ENCODE data around the gene HECTD1.

- TF ChIP-seq, protein P1, sequence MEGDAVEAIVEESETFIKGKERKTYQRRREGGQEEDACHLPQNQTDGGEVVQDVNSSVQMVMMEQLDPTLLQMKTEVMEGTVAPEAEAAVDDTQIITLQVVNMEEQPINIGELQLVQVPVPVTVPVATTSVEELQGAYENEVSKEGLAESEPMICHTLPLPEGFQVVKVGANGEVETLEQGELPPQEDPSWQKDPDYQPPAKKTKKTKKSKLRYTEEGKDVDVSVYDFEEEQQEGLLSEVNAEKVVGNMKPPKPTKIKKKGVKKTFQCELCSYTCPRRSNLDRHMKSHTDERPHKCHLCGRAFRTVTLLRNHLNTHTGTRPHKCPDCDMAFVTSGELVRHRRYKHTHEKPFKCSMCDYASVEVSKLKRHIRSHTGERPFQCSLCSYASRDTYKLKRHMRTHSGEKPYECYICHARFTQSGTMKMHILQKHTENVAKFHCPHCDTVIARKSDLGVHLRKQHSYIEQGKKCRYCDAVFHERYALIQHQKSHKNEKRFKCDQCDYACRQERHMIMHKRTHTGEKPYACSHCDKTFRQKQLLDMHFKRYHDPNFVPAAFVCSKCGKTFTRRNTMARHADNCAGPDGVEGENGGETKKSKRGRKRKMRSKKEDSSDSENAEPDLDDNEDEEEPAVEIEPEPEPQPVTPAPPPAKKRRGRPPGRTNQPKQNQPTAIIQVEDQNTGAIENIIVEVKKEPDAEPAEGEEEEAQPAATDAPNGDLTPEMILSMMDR (conservative IDR thresholded peaks at IDR 0.05; ENCODE audit: low read length): no peak
- TF ChIP-seq EZH2phosphoT487 (IDR thresholded peaks at IDR 0.05; ENCODE audit: borderline replicate concordance, low read depth, low read length): no peak
Measured at GRCh38 chr14:31057035-31057434, 150.6 kb downstream of the HECTD1 start.
